Endothelial cell of umbilical vein (primary cell): ENCODE measurements around the gene SPRY4. TPM values are rescaled to one million over a fixed set of nuclear protein-coding genes. Genes with fewer than 3 reads are reported as not detected.
A peak's percentile ranks its signal among the peaks of the same experiment; 100 is the strongest.

Source experiments
- BruUV-seq: library from RNA; stranded (reverse); fragments of 400-500 nt; replicated peaks from 2 replicates; lab custom pipeline; 2021; lab: Mats Ljungman, UMichigan
- CTCF ChIA-PET: fragments of 300-600, 350-600 bp; sonication (Branson Sonifier 250); formaldehyde crosslinking; loops from one replicate; lab custom pipeline; 2021; ENCODE audit warnings: antibody characterized with exemption, inconsistent platforms; lab: Charles Lee
- POLR2A ChIA-PET: fragments of 300-600, 350-600 bp; sonication (Branson Sonifier 250); formaldehyde crosslinking; loops from one replicate; lab custom pipeline; 2021; ENCODE audit warnings: antibody characterized with exemption, inconsistent platforms; lab: Charles Lee
- DNase-seq: peaks from one replicate; pipeline ENCODE4 v3.0.0-alpha.2; 2011; ENCODE audit warnings: low read depth, low spot score
- FAIRE-seq: peaks from 2 replicates; lab custom pipeline; 2011; peaks lifted over from hg19 to GRCh38; lab: Jason Lieb, UNC
- H2AFZ ChIP-seq: 2 replicates; pipeline ENCODE4 v1.6.0; 2012; ENCODE audit warnings: low read depth, low read length, control low read depth, inconsistent platforms
- H3K27ac ChIP-seq: 2 replicates; pipeline ENCODE4 v1.5.1; 2011; ENCODE audit warnings: low read depth, mild to moderate bottlenecking, control low read depth, low read length, moderate library complexity; ENCODE audit not compliant: insufficient read depth
- H3K27me3 ChIP-seq, 2 experiments: 2 replicates each; pipeline versions ENCODE4 v1.6.0 to v1.6.1; 2011; ENCODE audit warnings: low read length in 2 of 2, mixed read lengths in 1 of 2; ENCODE audit not compliant: control insufficient read depth in 2 of 2, insufficient read depth in 2 of 2
- H3K36me3 ChIP-seq, 2 experiments: 2 replicates in 1 of 2; 3 replicates in 1 of 2; pipeline ENCODE4 v1.5.1; 2011; ENCODE audit warnings: low read length in 2 of 2, mild to moderate bottlenecking in 1 of 2, moderate library complexity in 1 of 2; ENCODE audit not compliant: control insufficient read depth in 2 of 2, insufficient read depth in 2 of 2; ENCODE audit errors: extremely low read depth in 1 of 2
- H3K4me1 ChIP-seq: 3 replicates; pipeline ENCODE4 v1.5.1; 2011; ENCODE audit warnings: mild to moderate bottlenecking, low read length; ENCODE audit not compliant: control insufficient read depth, insufficient read depth; ENCODE audit errors: extremely low read depth
- H3K4me2 ChIP-seq: 2 replicates; pipeline ENCODE4 v1.6.1; 2011; ENCODE audit warnings: low read length, control low read depth, mixed read lengths; ENCODE audit not compliant: insufficient read depth
- H3K4me3 ChIP-seq, 3 experiments: fragments of 200-600 bp in 1 of 3; sonication (generic), shearing (Covaris generic) in 1 of 3; replicated peaks in 1 of 3; 2 replicates each; pipeline ENCODE4 v1.5.1; 2011 to 2016; ENCODE audit warnings: control low read depth in 3 of 3, low read length in 3 of 3, mild to moderate bottlenecking in 2 of 3, inconsistent platforms in 1 of 3, low read depth in 1 of 3, moderate library complexity in 1 of 3; ENCODE audit not compliant: insufficient read depth in 1 of 3
- H3K79me2 ChIP-seq: 2 replicates; pipeline ENCODE4 v1.6.0; 2012; ENCODE audit warnings: low read length, inconsistent platforms; ENCODE audit not compliant: control insufficient read depth, insufficient read depth
- H3K9ac ChIP-seq: replicated peaks from 2 replicates; pipeline ENCODE3; 2011; ENCODE audit warnings: low read length, control low read depth; ENCODE audit not compliant: insufficient read depth; ENCODE audit errors: extremely low read depth
- H3K9me1 ChIP-seq: replicated peaks from 3 replicates; pipeline ENCODE4 v1.6.0; 2011; ENCODE audit warnings: mild to moderate bottlenecking, low read length; ENCODE audit not compliant: control insufficient read depth, insufficient read depth; ENCODE audit errors: extremely low read depth
- H3K9me3 ChIP-seq: replicated peaks from 2 replicates; pipeline ENCODE4 v1.5.1; 2012; ENCODE audit warnings: low read length, inconsistent platforms; ENCODE audit not compliant: control insufficient read depth, insufficient read depth
- H4K20me1 ChIP-seq: replicated peaks from 2 replicates; pipeline ENCODE3; 2011; ENCODE audit warnings: mild to moderate bottlenecking, low read length; ENCODE audit not compliant: control insufficient read depth, insufficient read depth; ENCODE audit errors: extremely low read depth
- EZH2 ChIP-seq: IDR thresholded peaks from 2 replicates; pipeline ENCODE4 v1.6.1; 2012; ENCODE audit warnings: borderline replicate concordance, low read depth, mild to moderate bottlenecking, moderate library complexity, low read length, inconsistent platforms; ENCODE audit not compliant: severe bottlenecking
- FOS ChIP-seq: IDR thresholded peaks from 2 replicates; pipeline ENCODE4 v1.6.1; 2011; ENCODE audit warnings: mild to moderate bottlenecking, low read length, moderate library complexity, borderline replicate concordance; ENCODE audit not compliant: insufficient read depth
- GATA2 ChIP-seq: IDR thresholded peaks from 2 replicates; pipeline ENCODE4 v1.7.0; 2011; ENCODE audit warnings: low read depth, mild to moderate bottlenecking, moderate library complexity, mixed read lengths, low read length; ENCODE audit not compliant: insufficient read length, insufficient read depth
- POLR2A ChIP-seq: IDR thresholded peaks from 2 replicates; pipeline ENCODE4 v1.6.1; 2012; ENCODE audit warnings: low read depth, mild to moderate bottlenecking, control low read depth, low read length
- POLR2AphosphoS5 ChIP-seq: IDR thresholded peaks from 2 replicates; pipeline ENCODE4 v1.6.1; 2012; ENCODE audit warnings: low read depth, mild to moderate bottlenecking, control low read depth, low read length, moderate library complexity; ENCODE audit not compliant: insufficient read depth
- dilution Hi-C: fragments of 300-500 bp; cut with MboI; formaldehyde crosslinking; loops from one replicate; pipeline ENCODE4 v1.15.0; 2019; ENCODE audit warnings: low sequenced_read_pairs; ENCODE audit not compliant: extremely low pct_ligation_motif_present
- intact Hi-C: fragments of 100-400 bp; cut with micrococcal nuclease; formaldehyde crosslinking; loops from one replicate; pipeline ENCODE4 v1.10.0; 2022
- polyA plus RNA-seq, 4 experiments: library from polyadenylated mRNA; depleted of rRNA in 3 of 4; stranded (reverse) in 3 of 4; unstranded in 1 of 4; fragments of >200 nt; gene quantifications; 2 replicates each; pipeline versions ENCODE4 v1.2.1 to v1.2.3, GENCODE V29; 2011 to 2012; ENCODE audit warnings: missing spikeins in 1 of 4
- total RNA-seq: library from RNA; stranded (reverse); gene quantifications from 2 replicates; pipeline ENCODE4 v1.2.3, GENCODE V29; 2021

SPRY4 gene
- total and polyA plus RNA-seq, 2 donors (not counting 3 experiments of a cell fraction or from before 2014, with no cell fraction given) = 9.3 to 33.9 TPM

DNA sequence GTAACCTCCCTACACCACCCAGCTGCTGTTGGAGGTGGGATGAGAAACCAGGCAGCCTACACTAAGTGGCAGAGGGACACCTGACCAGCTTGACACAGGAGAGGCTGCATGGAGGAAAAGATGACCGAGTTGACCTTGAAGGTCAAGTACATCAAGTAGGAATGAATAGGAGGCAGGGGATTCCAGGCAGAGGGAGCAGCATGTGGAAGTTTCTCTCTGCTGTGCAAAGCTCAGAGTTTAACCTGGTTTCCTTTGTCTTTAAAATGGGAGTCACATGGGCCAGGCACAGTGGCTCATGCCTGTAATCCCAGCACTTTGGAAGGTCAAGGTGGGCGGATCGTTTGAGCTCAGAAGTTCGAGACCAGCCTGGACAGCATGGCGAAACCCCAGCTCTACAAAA, 32.6 kb downstream of the SPRY4 start:
- peaks cover 2% of the 10 kb centered on the region for H3K79me2 ChIP-seq
- TF ChIP-seq FOS (no peak), EZH2 (no peak), POLR2A (no peak)
- H3K36me3 ChIP-seq = no peaks in the 10 kb centered on the region
- H3K4me3 ChIP-seq = no peak overlapping the region
- intact Hi-C loops (no loop called here), dilution Hi-C loops (no loop called here)
- H4K20me1 ChIP-seq = no peaks in the 10 kb centered on the region
- H3K9ac ChIP-seq = no peak overlapping the region
- peaks cover 67% of the 10 kb centered on the region for H3K4me1 ChIP-seq
- H3K27me3 ChIP-seq = no peaks in the 10 kb centered on the region
- ChIA-PET CTCF (interaction anchor here (0.8 kb wide), 1 partner anchor 12 kb away, joined by 3 read pairs; no protein-coding TSS in a partner anchor), POLR2A (no interaction called here)
- no peaks in the 10 kb centered on the region for H3K9me1 ChIP-seq
- no peak overlapping the region for H3K4me2 ChIP-seq
- no TSS peak for BruUV-seq
- H3K9me3 ChIP-seq = no peaks in the 10 kb centered on the region
- FAIRE-seq (peak; percentile 44), DNase-seq (no peak)
- H3K27ac ChIP-seq = no peak overlapping the region
- H2AFZ ChIP-seq = no peak overlapping the region

DNA sequence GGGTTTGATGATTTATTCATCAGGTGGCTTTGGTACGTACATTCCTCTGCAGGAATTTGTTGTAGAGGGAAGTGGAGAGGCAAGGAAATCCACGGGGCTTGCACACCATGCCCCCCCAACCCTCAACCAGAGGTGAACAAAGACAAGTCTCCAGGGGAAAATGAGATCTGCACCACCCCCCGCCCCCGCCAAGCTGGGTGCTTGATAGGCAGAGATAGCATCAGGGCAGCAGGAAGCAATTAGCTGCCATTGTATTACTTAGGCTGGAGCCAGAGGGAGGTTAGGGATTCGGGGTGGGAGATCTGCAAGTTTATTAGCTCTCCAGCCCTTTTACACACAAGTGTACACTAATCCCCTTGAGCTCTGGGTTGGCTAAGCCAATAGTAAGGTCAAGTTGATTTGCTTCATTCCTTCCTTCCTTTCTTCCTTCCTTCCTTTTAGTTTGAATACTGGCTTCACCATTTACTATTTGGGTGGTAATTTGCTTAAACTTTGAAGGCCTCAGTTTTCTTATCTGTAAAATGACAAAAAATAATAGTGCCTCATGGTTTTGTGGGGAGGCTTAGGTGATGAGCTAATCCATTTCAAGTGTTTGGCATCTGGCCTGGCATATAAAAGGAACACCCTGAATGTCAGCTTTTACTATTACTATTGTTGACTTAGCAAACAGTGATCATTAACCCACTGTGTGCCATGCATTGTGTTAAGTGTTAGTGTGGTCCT, 34.1 kb downstream of the SPRY4 start:
- ChIA-PET CTCF (interaction anchor here (1.0 to 1.8 kb wide), 5 partner anchors 10 to 258 kb away, joined by 3 to 9 read pairs (median 4); partner anchors contain the start of gene SPRY4), POLR2A (interaction anchor here (0.6 to 0.8 kb wide), 2 partner anchors 31 to 32 kb away, joined by 3 to 4 read pairs; no protein-coding TSS in a partner anchor)
- Histone ChIP-seq H2AFZ (no peak overlapping the region), H3K4me1 (peaks cover 55% of the 10 kb centered on the region), H3K9me1 (no peaks in the 10 kb centered on the region), H3K9ac (peak overlapping the region; percentile 47), H3K9me3 (no peaks in the 10 kb centered on the region), H3K36me3 (no peaks in the 10 kb centered on the region), H3K4me3 (no peak overlapping the region), H3K27me3 (no peaks in the 10 kb centered on the region), H3K79me2 (no peaks in the 10 kb centered on the region), H3K27ac (peak overlapping the region; percentile 48), H4K20me1 (no peaks in the 10 kb centered on the region), H3K4me2 (peak overlapping the region; percentile 34)
- no TSS peak for BruUV-seq
- intact Hi-C loops (loop anchor here (1.0 kb wide), 2 partner anchors 39 to 67 kb away; no protein-coding TSS in a partner anchor), dilution Hi-C loops (no loop called here)
- peak; percentile 59 for DNase-seq
- TF ChIP-seq GATA2 (peak; percentile 89), FOS (no peak), POLR2AphosphoS5 (peak; percentile 16), POLR2A (no peak)
- FAIRE-seq = peak; percentile 85
